ENCODE data around the gene HERC3. TPM values are rescaled to one million over a fixed set of nuclear protein-coding genes. Genes with fewer than 3 reads are reported as not detected.
A peak's percentile ranks its signal among the peaks of the same experiment; 100 is the strongest.

The HERC3 gene
- total and polyA plus RNA-seq, 4 donors: 6.2 to 48.0 (median 24.9) TPM

DNA sequence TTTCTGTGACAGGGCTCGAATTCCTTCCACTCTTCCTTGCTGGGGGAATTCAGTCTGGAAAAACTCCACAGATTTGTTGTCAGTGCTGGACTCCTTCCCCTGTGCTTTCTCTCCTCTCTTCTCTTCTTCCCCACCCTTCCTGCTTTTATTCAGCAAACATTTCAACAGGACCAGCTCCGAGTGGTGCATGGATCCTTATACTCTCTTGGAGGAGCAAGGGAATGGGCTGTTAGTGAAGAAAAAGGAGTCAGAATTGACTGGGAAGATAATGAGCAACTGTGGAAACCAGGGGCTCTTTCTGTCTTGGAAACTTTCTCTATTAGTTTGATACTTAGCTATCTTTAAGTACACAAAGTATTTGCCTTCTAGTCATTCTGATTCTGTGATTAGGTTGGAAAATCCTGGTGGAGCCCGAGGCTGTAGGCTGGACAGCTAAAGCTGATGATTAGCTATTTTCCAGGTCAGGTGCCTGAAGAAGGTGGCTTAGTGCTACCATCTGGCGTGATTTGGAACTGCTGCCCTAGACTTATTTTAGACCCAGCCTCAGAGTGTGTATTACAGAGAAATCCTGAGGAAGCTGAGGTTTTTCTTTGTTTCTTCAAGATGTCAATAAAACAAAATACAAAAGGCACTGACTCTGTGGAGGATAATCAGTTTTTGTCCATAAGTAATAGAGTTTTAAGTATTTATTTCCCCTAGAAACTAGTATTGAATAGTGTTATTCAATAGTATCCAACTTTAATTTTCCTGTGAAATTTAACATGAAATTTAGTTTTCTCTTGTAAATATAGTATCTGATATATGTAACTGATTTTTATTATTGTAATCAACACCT lies 67.0 kb downstream of the HERC3 start:
- ATAC-seq (ENCODE audit: insufficient read depth, low FRiP score) (peak; percentile 88), DNase-seq (peak in 2 of 3 donors; percentile 28 to 58)
- no peaks in the 10 kb centered on the region for H3K27me3 ChIP-seq (ENCODE audit: control insufficient read depth in 3 of 3, insufficient read depth in 3 of 3, low read length in 2 of 3)
- peaks cover 0 to 2% (median 0%) of the 10 kb centered on the region in 4 donors for H3K9me3 ChIP-seq (ENCODE audit: control insufficient read depth in 4 of 4, insufficient read depth in 3 of 4, low read length in 3 of 4)
- peaks cover 4 to 18% (median 10%) of the 10 kb centered on the region in 4 donors for H3K36me3 ChIP-seq (ENCODE audit: control insufficient read depth in 4 of 4, insufficient read depth in 4 of 4, low read length in 4 of 4)
- peaks cover 0 to 2% (median 0%) of the 10 kb centered on the region in 5 donors for H3K4me1 ChIP-seq (ENCODE audit: control insufficient read depth in 5 of 5, insufficient read depth in 5 of 5, low read length in 5 of 5)
- H3K4me3 ChIP-seq: no peak overlapping the region
- 34 to 46% methylated on average over 4 of the region's 4 CpGs for WGBS, 2 donors
- peak overlapping the region in 1 of 2 donors; percentile 60 for H3K27ac ChIP-seq (ENCODE audit: low read depth in 1 of 2, low read length in 1 of 2)
- TF ChIP-seq, protein P1, sequence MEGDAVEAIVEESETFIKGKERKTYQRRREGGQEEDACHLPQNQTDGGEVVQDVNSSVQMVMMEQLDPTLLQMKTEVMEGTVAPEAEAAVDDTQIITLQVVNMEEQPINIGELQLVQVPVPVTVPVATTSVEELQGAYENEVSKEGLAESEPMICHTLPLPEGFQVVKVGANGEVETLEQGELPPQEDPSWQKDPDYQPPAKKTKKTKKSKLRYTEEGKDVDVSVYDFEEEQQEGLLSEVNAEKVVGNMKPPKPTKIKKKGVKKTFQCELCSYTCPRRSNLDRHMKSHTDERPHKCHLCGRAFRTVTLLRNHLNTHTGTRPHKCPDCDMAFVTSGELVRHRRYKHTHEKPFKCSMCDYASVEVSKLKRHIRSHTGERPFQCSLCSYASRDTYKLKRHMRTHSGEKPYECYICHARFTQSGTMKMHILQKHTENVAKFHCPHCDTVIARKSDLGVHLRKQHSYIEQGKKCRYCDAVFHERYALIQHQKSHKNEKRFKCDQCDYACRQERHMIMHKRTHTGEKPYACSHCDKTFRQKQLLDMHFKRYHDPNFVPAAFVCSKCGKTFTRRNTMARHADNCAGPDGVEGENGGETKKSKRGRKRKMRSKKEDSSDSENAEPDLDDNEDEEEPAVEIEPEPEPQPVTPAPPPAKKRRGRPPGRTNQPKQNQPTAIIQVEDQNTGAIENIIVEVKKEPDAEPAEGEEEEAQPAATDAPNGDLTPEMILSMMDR (IDR thresholded peaks at IDR 0.05; ENCODE audit: control extremely low read depth, extremely low read depth): peak; percentile 55
- H3K9ac ChIP-seq (ENCODE audit: insufficient read depth in 1 of 2, low read length in 2 of 2): no peak overlapping the region

DNA sequence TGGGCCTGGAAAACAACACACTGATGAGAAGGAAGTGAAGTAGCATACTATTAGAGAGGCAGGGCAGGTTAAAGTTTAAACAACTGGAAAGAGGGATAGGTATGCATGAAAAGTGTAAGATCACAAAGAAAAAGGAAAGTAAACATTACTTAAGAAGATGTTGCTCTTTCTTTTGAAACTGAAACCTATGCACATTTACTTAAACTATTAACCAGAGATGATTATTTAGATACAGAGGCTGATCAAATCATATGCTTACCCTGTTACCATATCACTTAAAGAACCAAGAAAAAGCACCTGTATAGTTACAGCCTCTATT lies 67.6 kb downstream of the HERC3 start:
- TF ChIP-seq, protein P1 (IDR thresholded peaks at IDR 0.05; ENCODE audit: control extremely low read depth, extremely low read depth): no peak
- Histone ChIP-seq H3K27me3 (ENCODE audit: control insufficient read depth in 3 of 3, insufficient read depth in 3 of 3, low read length in 2 of 3) (no peaks in the 10 kb centered on the region), H3K4me3 (no peak overlapping the region), H3K27ac (ENCODE audit: low read depth in 1 of 2, low read length in 1 of 2) (no peak overlapping the region), H3K4me1 (ENCODE audit: control insufficient read depth in 5 of 5, insufficient read depth in 5 of 5, low read length in 5 of 5) (peaks cover 0 to 2% (median 0%) of the 10 kb centered on the region in 5 donors), H3K9me3 (ENCODE audit: control insufficient read depth in 4 of 4, insufficient read depth in 3 of 4, low read length in 3 of 4) (peaks cover 0 to 2% (median 0%) of the 10 kb centered on the region in 4 donors), H3K9ac (ENCODE audit: insufficient read depth in 1 of 2, low read length in 2 of 2) (no peak overlapping the region), H3K36me3 (ENCODE audit: control insufficient read depth in 4 of 4, insufficient read depth in 4 of 4, low read length in 4 of 4) (peaks cover 6 to 21% (median 9%) of the 10 kb centered on the region in 4 donors)
- ATAC-seq (ENCODE audit: insufficient read depth, low FRiP score): no peak
- no peak for DNase-seq

DNA sequence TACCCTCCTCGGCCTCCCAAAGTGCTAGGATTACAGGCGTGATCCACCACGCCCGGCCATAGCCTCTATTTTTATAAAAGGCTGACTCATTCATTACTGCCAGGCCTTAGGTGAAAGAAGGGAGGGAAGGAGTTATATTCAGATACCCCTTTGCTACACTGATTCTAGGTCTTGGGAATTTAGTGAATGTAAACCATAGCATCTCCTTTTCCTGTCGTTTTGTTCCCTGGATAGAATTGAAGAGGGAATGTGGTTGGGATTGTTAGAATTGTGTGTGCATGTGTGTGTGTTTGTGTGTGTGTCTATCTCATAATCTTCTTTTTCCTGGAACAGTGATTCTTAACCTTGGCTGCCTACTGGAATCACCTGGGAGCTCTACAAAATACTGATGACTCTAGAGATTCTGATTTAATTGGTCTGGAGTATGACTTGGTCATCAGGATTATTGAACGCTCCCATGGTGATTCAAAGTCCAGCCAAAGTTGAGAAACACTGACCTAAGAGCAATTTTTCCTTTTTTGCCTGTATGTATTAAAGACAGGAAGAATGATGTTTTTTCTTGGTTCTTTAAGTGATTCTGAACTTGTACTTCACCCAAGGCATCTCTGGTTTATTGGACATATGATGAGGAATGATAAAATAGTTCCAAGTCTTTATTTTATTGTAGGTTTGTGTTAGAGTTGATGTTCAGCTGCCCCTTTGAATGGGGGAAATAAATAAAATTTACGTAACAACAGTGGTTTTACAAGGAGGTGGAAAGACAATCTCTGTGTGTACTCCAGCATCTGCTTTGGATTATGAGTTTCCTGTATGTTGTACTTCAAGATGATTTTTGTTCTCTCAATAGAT lies 68.4 kb downstream of the HERC3 start:
- no peak for DNase-seq
- 89 to 90% methylated on average over 7 of the region's 7 CpGs for WGBS, 2 donors
- Histone ChIP-seq H3K4me3 (no peak overlapping the region), H3K36me3 (ENCODE audit: control insufficient read depth in 4 of 4, insufficient read depth in 4 of 4, low read length in 4 of 4) (peaks cover 4 to 15% (median 5%) of the 10 kb centered on the region in 4 donors), H3K4me1 (ENCODE audit: control insufficient read depth in 5 of 5, insufficient read depth in 5 of 5, low read length in 5 of 5) (peaks cover 0 to 2% (median 0%) of the 10 kb centered on the region in 5 donors), H3K9ac (ENCODE audit: insufficient read depth in 1 of 2, low read length in 2 of 2) (no peak overlapping the region), H3K27ac (ENCODE audit: low read depth in 1 of 2, low read length in 1 of 2) (no peak overlapping the region), H3K27me3 (ENCODE audit: control insufficient read depth in 3 of 3, insufficient read depth in 3 of 3, low read length in 2 of 3) (no peaks in the 10 kb centered on the region), H3K9me3 (ENCODE audit: control insufficient read depth in 4 of 4, insufficient read depth in 3 of 4, low read length in 3 of 4) (peaks cover 0 to 2% (median 0%) of the 10 kb centered on the region in 4 donors)
- ATAC-seq (ENCODE audit: insufficient read depth, low FRiP score): no peak
- TF ChIP-seq, protein P1 (IDR thresholded peaks at IDR 0.05; ENCODE audit: control extremely low read depth, extremely low read depth): no peak
